22Rv1 (cell line): ENCODE results near the gene LRP1-AS.

Experiments used
- ZFX ChIP-seq: fragments of 450-650 bp; IDR thresholded peaks from 2 replicates; pipeline ENCODE4 v1.6.1; 2017; ENCODE audit warnings: antibody characterized with exemption, borderline replicate concordance
- TF ChIP-seq, protein P1 (sequence below): fragments of 450-650 bp; IDR thresholded peaks from 2 replicates; pipeline ENCODE4 v1.5.1; 2017; ENCODE audit warnings: mild to moderate bottlenecking

DNA sequence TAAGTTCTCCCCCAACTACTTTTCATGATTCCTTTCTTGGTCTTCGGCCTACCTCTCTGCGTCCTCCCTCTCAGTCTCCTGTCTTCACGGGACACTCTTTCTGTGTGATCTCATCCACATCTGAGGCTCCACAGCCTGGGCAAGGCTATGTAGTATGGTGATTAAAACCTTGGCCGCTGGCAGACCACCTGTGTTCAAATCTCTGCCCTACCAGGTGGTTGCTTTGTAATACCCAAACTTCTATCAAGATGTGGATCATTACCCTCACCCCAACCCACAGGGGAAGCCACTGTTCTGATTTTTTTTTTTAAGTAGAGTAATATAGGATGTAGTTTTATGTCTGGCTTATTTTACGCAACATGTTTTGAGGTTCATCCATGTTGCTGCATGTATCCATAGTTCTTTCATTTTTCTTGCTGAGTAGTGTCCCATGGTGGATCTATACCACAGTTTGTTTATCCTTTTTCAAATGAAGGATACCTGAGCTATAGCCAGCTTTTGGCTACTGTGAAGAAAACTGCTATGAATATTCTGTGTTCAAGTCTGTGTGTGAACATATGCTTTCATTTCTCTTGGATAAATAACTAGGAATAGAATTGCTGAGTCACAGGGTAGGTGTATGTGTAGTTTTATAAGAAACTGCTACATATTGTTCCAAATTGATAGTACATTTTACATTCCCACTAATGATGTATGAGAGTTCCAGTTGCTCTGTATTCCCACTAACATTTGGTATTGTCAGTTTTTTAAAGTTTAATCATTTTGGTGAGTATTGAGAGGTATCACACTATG lies 27.9 kb downstream of the LRP1-AS start:
- TF ChIP-seq, protein P1, sequence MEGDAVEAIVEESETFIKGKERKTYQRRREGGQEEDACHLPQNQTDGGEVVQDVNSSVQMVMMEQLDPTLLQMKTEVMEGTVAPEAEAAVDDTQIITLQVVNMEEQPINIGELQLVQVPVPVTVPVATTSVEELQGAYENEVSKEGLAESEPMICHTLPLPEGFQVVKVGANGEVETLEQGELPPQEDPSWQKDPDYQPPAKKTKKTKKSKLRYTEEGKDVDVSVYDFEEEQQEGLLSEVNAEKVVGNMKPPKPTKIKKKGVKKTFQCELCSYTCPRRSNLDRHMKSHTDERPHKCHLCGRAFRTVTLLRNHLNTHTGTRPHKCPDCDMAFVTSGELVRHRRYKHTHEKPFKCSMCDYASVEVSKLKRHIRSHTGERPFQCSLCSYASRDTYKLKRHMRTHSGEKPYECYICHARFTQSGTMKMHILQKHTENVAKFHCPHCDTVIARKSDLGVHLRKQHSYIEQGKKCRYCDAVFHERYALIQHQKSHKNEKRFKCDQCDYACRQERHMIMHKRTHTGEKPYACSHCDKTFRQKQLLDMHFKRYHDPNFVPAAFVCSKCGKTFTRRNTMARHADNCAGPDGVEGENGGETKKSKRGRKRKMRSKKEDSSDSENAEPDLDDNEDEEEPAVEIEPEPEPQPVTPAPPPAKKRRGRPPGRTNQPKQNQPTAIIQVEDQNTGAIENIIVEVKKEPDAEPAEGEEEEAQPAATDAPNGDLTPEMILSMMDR, result no peak
- no peak for TF ChIP-seq ZFX
